Progenitor cell of endocrine pancreas (in vitro differentiated cells): ENCODE measurements around the gene PCP2. TPM values are rescaled to one million over a fixed set of nuclear protein-coding genes. Genes with fewer than 3 reads are reported as not detected.

Source experiments
- DNase-seq: peaks from one replicate; pipeline ENCODE4 v3.0.0; 2021; ENCODE audit warnings: low spot score; ENCODE audit not compliant: unreplicated experiment
- H3K27ac Mint-ChIP-seq: 2 replicates; pipeline ENCODE4 v1.8.0; 2021; ENCODE audit warnings: mild to moderate bottlenecking, moderate library complexity, mixed read lengths
- H3K27me3 Mint-ChIP-seq: 2 replicates; pipeline ENCODE4 v1.8.0; 2021; ENCODE audit warnings: mixed read lengths
- H3K36me3 Mint-ChIP-seq: 2 replicates; pipeline ENCODE4 v1.8.0; 2022; ENCODE audit warnings: mixed read lengths; ENCODE audit not compliant: insufficient read depth
- H3K4me1 Mint-ChIP-seq: 2 replicates; pipeline ENCODE4 v1.8.0; 2021; ENCODE audit warnings: low read depth, mixed read lengths
- H3K4me3 Mint-ChIP-seq: 2 replicates; pipeline ENCODE4 v1.8.0; 2021; ENCODE audit warnings: low read depth, mild to moderate bottlenecking, moderate library complexity, mixed read lengths
- H3K9me3 Mint-ChIP-seq: 2 replicates; pipeline ENCODE4 v1.8.0; 2021; ENCODE audit warnings: low read depth, mixed read lengths
- CTCF ChIP-seq: fragments of 200-600 bp; sonication (generic); IDR thresholded peaks from one replicate; pipeline ENCODE4 v1.5.0; 2021; ENCODE audit warnings: antibody characterized with exemption, mild to moderate bottlenecking; ENCODE audit not compliant: unreplicated experiment
- total RNA-seq: library from RNA; stranded (reverse); gene quantifications from 2 replicates; pipeline ENCODE4 v1.2.1, GENCODE V29; 2021

PCP2 gene
- total RNA-seq, 1 donor from 2014 or later = 2.0 TPM

- no peaks in the 10 kb centered on the region for H3K4me1 Mint-ChIP-seq
- no peak overlapping the region for H3K4me3 Mint-ChIP-seq
- H3K27ac Mint-ChIP-seq = peak overlapping the region; percentile 71
- H3K9me3 Mint-ChIP-seq = no peaks in the 10 kb centered on the region
- TF ChIP-seq CTCF = no peak
- peaks cover 14% of the 10 kb centered on the region for H3K36me3 Mint-ChIP-seq
- no peak for DNase-seq
- no peaks in the 10 kb centered on the region for H3K27me3 Mint-ChIP-seq
These were observed 29.6 kb downstream of the PCP2 start for GRCh38 chr19:7603919-7604318.

- no peak for TF ChIP-seq CTCF
- H3K27me3 Mint-ChIP-seq = no peaks in the 10 kb centered on the region
- peaks cover 17% of the 10 kb centered on the region for H3K36me3 Mint-ChIP-seq
- no peak overlapping the region for H3K4me3 Mint-ChIP-seq
- peaks cover 3% of the 10 kb centered on the region for H3K4me1 Mint-ChIP-seq
- no peak overlapping the region for H3K27ac Mint-ChIP-seq
- no peaks in the 10 kb centered on the region for H3K9me3 Mint-ChIP-seq
- DNase-seq = no peak
These were observed 30.5 kb downstream of the PCP2 start for GRCh38 chr19:7602935-7603497.

GRCh38 chr19:7602240-7602934, 31.1 kb downstream of the PCP2 start:
- Mint-ChIP-seq H3K4me1 (peaks cover 9% of the 10 kb centered on the region), H3K9me3 (no peaks in the 10 kb centered on the region), H3K4me3 (no peak overlapping the region), H3K36me3 (peaks cover 21% of the 10 kb centered on the region), H3K27ac (no peak overlapping the region), H3K27me3 (no peaks in the 10 kb centered on the region)
- no peak for TF ChIP-seq CTCF
- no peak for DNase-seq

- Mint-ChIP-seq H3K27ac (no peak overlapping the region), H3K36me3 (peaks cover 18% of the 10 kb centered on the region), H3K9me3 (no peaks in the 10 kb centered on the region), H3K4me3 (no peak overlapping the region), H3K27me3 (no peaks in the 10 kb centered on the region), H3K4me1 (peaks cover 13% of the 10 kb centered on the region)
- no peak for TF ChIP-seq CTCF
- DNase-seq = no peak
These were observed 32.8 kb downstream of the PCP2 start for GRCh38 chr19:7600721-7601120.

GRCh38 chr19:7598180-7598579, 35.3 kb downstream of the PCP2 start:
- no peak for TF ChIP-seq CTCF
- peaks cover 21% of the 10 kb centered on the region for H3K4me1 Mint-ChIP-seq
- H3K27ac Mint-ChIP-seq = peak overlapping the region; percentile 33
- no peak for DNase-seq
- H3K4me3 Mint-ChIP-seq = peak overlapping the region; percentile 82
- no peaks in the 10 kb centered on the region for H3K27me3 Mint-ChIP-seq
- peaks cover 11% of the 10 kb centered on the region for H3K36me3 Mint-ChIP-seq
- H3K9me3 Mint-ChIP-seq = no peaks in the 10 kb centered on the region
